H9 (cell line): ENCODE measurements around the gene MGAM2. TPM values are rescaled to one million over a fixed set of nuclear protein-coding genes. Genes with fewer than 3 reads are reported as not detected.

Source experiments
- DNase-seq: peaks from one replicate; pipeline ENCODE4 v3.0.0-alpha.2; 2017
- H2AFZ ChIP-seq: one replicate; pipeline ENCODE4 v1.6.1; 2013; ENCODE audit warnings: mild to moderate bottlenecking, low read length, control low read depth, moderate library complexity
- H2AK5ac ChIP-seq: 2 replicates; pipeline ENCODE4 v1.6.1; 2013; ENCODE audit warnings: low read length, control low read depth, mixed read lengths; ENCODE audit not compliant: insufficient read length
- H2BK120ac ChIP-seq: one replicate; pipeline ENCODE4 v1.6.1; 2013; ENCODE audit warnings: low read depth, mild to moderate bottlenecking, low read length, control low read depth, inconsistent platforms; ENCODE audit not compliant: poor library complexity, severe bottlenecking
- H2BK12ac ChIP-seq: 2 replicates; pipeline ENCODE4 v1.6.1; 2013; ENCODE audit warnings: low read length, control low read depth, mixed read lengths, low read depth; ENCODE audit not compliant: insufficient read length
- H2BK15ac ChIP-seq: 2 replicates; pipeline ENCODE4 v1.6.1; 2013; ENCODE audit warnings: low read depth, low read length, control low read depth
- H2BK20ac ChIP-seq: one replicate; pipeline ENCODE4 v1.6.1; 2013; ENCODE audit warnings: low read depth, mild to moderate bottlenecking, low read length, control low read depth, inconsistent platforms; ENCODE audit not compliant: poor library complexity, severe bottlenecking
- H2BK5ac ChIP-seq: 2 replicates; pipeline ENCODE4 v1.6.1; 2013; ENCODE audit warnings: low read length, control low read depth, mixed read lengths; ENCODE audit not compliant: insufficient read length
- H3K14ac ChIP-seq: 2 replicates; pipeline ENCODE4 v1.6.1; 2013; ENCODE audit warnings: low read length, control low read depth; ENCODE audit not compliant: insufficient read depth
- H3K18ac ChIP-seq: 2 replicates; pipeline ENCODE4 v1.6.1; 2013; ENCODE audit warnings: low read depth, mild to moderate bottlenecking, mixed read lengths, low read length, control low read depth; ENCODE audit not compliant: insufficient read length
- H3K23ac ChIP-seq: 2 replicates; pipeline ENCODE4 v1.6.1; 2013; ENCODE audit warnings: low read length, control low read depth, mixed read lengths, low read depth; ENCODE audit not compliant: insufficient read length
- H3K23me2 ChIP-seq: 2 replicates; pipeline ENCODE4 v1.6.1; 2013; ENCODE audit warnings: low read depth, mild to moderate bottlenecking, mixed read lengths, low read length, control low read depth; ENCODE audit not compliant: insufficient read length, poor library complexity, severe bottlenecking
- H3K27ac ChIP-seq: 2 replicates; pipeline ENCODE4 v1.5.1; 2013; ENCODE audit warnings: low read length, control low read depth, mixed read lengths, low read depth; ENCODE audit not compliant: insufficient read length
- H3K27me3 ChIP-seq: 2 replicates; pipeline ENCODE4 v1.6.1; 2013; ENCODE audit warnings: low read length, control low read depth, inconsistent platforms; ENCODE audit not compliant: insufficient read depth
- H3K4ac ChIP-seq: 2 replicates; pipeline ENCODE4 v1.6.1; 2013; ENCODE audit warnings: low read depth, mild to moderate bottlenecking, control low read depth, inconsistent platforms, low read length, moderate library complexity
- H3K4me1 ChIP-seq: 2 replicates; pipeline ENCODE4 v1.6.1; 2013; ENCODE audit warnings: low read length, control low read depth, inconsistent platforms; ENCODE audit not compliant: insufficient read depth
- H3K4me2 ChIP-seq: 2 replicates; pipeline ENCODE4 v1.6.1; 2013; ENCODE audit warnings: low read length, control low read depth, mixed read lengths; ENCODE audit not compliant: insufficient read length, insufficient read depth
- H3K56ac ChIP-seq: 2 replicates; pipeline ENCODE4 v1.6.1; 2013; ENCODE audit warnings: low read depth, mild to moderate bottlenecking, mixed read lengths, low read length, control low read depth; ENCODE audit not compliant: insufficient read length
- H3K79me1 ChIP-seq: 2 replicates; pipeline ENCODE4 v1.6.1; 2013; ENCODE audit warnings: low read depth, mild to moderate bottlenecking, moderate library complexity, low read length, control low read depth, inconsistent platforms; ENCODE audit not compliant: insufficient read depth, poor library complexity, severe bottlenecking
- H3K79me2 ChIP-seq: 2 replicates; pipeline ENCODE4 v1.6.1; 2013; ENCODE audit warnings: low read length, control low read depth, inconsistent platforms; ENCODE audit not compliant: insufficient read depth
- H3K9ac ChIP-seq: 2 replicates; pipeline ENCODE4 v1.6.1; 2013; ENCODE audit warnings: low read length, control low read depth, mixed read lengths; ENCODE audit not compliant: insufficient read length; ENCODE audit errors: extremely low read depth
- H3K9me3 ChIP-seq: one replicate; pipeline ENCODE4 v1.6.1; 2013; ENCODE audit warnings: low read depth, low read length, inconsistent platforms; ENCODE audit not compliant: control insufficient read depth
- H3T11ph ChIP-seq: one replicate; pipeline ENCODE4 v1.6.1; 2013; ENCODE audit warnings: mild to moderate bottlenecking, low read length, control low read depth, inconsistent platforms
- H4K20me1 ChIP-seq: one replicate; pipeline ENCODE4 v1.6.1; 2013; ENCODE audit not compliant: control insufficient read depth, insufficient read length, insufficient read depth
- H4K5ac ChIP-seq: 2 replicates; pipeline ENCODE4 v1.6.1; 2013; ENCODE audit warnings: low read depth, mild to moderate bottlenecking, mixed read lengths, low read length, control low read depth; ENCODE audit not compliant: insufficient read length
- H4K8ac ChIP-seq: replicated peaks from 2 replicates; pipeline ENCODE4 v1.6.1; 2013; ENCODE audit warnings: low read length, control low read depth, mixed read lengths, low read depth; ENCODE audit not compliant: insufficient read length
- H4K91ac ChIP-seq: 2 replicates; pipeline ENCODE4 v1.6.1; 2013; ENCODE audit warnings: low read depth, mild to moderate bottlenecking, moderate library complexity, mixed read lengths, low read length, control low read depth; ENCODE audit not compliant: insufficient read length
- H3K27ac Mint-ChIP-seq, 3 experiments: 2 replicates in 2 of 3; 3 replicates in 1 of 3; pipeline ENCODE4 v1.8.0; 2020 to 2021; ENCODE audit warnings: mixed read lengths in 3 of 3, mild to moderate bottlenecking in 1 of 3, moderate library complexity in 1 of 3
- H3K27me3 Mint-ChIP-seq: 2 replicates; pipeline ENCODE4 v1.8.0; 2021; ENCODE audit warnings: low read depth, mild to moderate bottlenecking, moderate library complexity, mixed read lengths
- H3K36me3 Mint-ChIP-seq, 3 experiments: 2 replicates in 2 of 3; 3 replicates in 1 of 3; pipeline ENCODE4 v1.8.0; 2020 to 2021; ENCODE audit warnings: low read depth in 3 of 3, mixed read lengths in 3 of 3; ENCODE audit not compliant: insufficient read depth in 1 of 3
- H3K4me1 Mint-ChIP-seq, 2 experiments: 2 replicates each; pipeline ENCODE4 v1.8.0; 2020; ENCODE audit warnings: mixed read lengths in 2 of 2
- H3K4me3 Mint-ChIP-seq, 2 experiments: 2 replicates in 1 of 2; 3 replicates in 1 of 2; pipeline ENCODE4 v1.8.0; 2020 to 2021; ENCODE audit warnings: mild to moderate bottlenecking in 2 of 2, mixed read lengths in 2 of 2, moderate library complexity in 1 of 2
- H3K9me3 Mint-ChIP-seq, 2 experiments: 2 replicates in 1 of 2; 3 replicates in 1 of 2; pipeline ENCODE4 v1.8.0; 2020; ENCODE audit warnings: mild to moderate bottlenecking in 2 of 2, mixed read lengths in 2 of 2, moderate library complexity in 1 of 2
- WGBS: extraction: QIAGEN DNeasy Blood & Tissue Kit; methylation state at CpG from one replicate; pipeline ENCODE4 v1.1.7; 2013; ENCODE audit warnings: missing lambda C conversion rate, low lambda C conversion rate, mixed read lengths; ENCODE audit not compliant: insufficient read length; ENCODE audit errors: extremely low coverage; 5-methylcytosine and 5-hydroxymethylcytosine counted together
- total RNA-seq: library from RNA; stranded (reverse); gene quantifications from 2 replicates; pipeline ENCODE4 v1.2.1, GENCODE V29; 2021
- TF ChIP-seq, protein P1 (sequence below): fragments of 200-600 bp; sonication (generic); conservative IDR thresholded peaks from 3 replicates; pipeline ENCODE4 v1.8.0; 2021; ENCODE audit warnings: antibody characterized with exemption, mild to moderate bottlenecking

Gene MGAM2
- total RNA-seq, 1 experiment from 2014 or later, result not detected

GRCh38 chr7:142194201-142194600 is 82.7 kb downstream of the MGAM2 start:
- Histone ChIP-seq H2BK12ac (no peak overlapping the region), H3K14ac (no peak overlapping the region), H2AK5ac (no peak overlapping the region), H3K4me1 (no peaks in the 10 kb centered on the region), H2AFZ (no peak overlapping the region), H3K9ac (no peak overlapping the region), H2BK15ac (no peak overlapping the region), H3K79me1 (no peaks in the 10 kb centered on the region), H4K20me1 (no peaks in the 10 kb centered on the region), H3K27ac (no peak overlapping the region), H3K9me3 (no peaks in the 10 kb centered on the region), H3K4me2 (no peak overlapping the region), H3K27me3 (no peaks in the 10 kb centered on the region), H2BK20ac (no peak overlapping the region), H3K23ac (no peak overlapping the region), H3K23me2 (no peaks in the 10 kb centered on the region), H3K18ac (no peak overlapping the region), H3K4ac (no peak overlapping the region), H4K91ac (no peak overlapping the region), H3T11ph (no peak overlapping the region), H2BK5ac (no peak overlapping the region), H3K79me2 (no peaks in the 10 kb centered on the region), H2BK120ac (no peak overlapping the region), H4K5ac (no peak overlapping the region), H4K8ac (no peak overlapping the region), H3K56ac (no peak overlapping the region)
- no peaks in the 10 kb centered on the region for H3K4me1 Mint-ChIP-seq
- no peak overlapping the region for H3K4me3 Mint-ChIP-seq
- no peak for DNase-seq
- peaks cover 3% of the 10 kb centered on the region for H3K27me3 Mint-ChIP-seq
- TF ChIP-seq, protein P1, sequence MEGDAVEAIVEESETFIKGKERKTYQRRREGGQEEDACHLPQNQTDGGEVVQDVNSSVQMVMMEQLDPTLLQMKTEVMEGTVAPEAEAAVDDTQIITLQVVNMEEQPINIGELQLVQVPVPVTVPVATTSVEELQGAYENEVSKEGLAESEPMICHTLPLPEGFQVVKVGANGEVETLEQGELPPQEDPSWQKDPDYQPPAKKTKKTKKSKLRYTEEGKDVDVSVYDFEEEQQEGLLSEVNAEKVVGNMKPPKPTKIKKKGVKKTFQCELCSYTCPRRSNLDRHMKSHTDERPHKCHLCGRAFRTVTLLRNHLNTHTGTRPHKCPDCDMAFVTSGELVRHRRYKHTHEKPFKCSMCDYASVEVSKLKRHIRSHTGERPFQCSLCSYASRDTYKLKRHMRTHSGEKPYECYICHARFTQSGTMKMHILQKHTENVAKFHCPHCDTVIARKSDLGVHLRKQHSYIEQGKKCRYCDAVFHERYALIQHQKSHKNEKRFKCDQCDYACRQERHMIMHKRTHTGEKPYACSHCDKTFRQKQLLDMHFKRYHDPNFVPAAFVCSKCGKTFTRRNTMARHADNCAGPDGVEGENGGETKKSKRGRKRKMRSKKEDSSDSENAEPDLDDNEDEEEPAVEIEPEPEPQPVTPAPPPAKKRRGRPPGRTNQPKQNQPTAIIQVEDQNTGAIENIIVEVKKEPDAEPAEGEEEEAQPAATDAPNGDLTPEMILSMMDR, result no peak
- no peak overlapping the region for H3K27ac Mint-ChIP-seq
- no CpG with 5 or more reads among the region's 4 CpGs for WGBS
- no peaks in the 10 kb centered on the region for H3K36me3 Mint-ChIP-seq
- H3K9me3 Mint-ChIP-seq, result no peaks in the 10 kb centered on the region; a peak in 1 of 5 replicates
